Esophagus muscularis mucosa (tissue), 3 donors: Measurements from ENCODE around the gene AGAP1.

Experiments
- POLR2AphosphoS5 ChIP-seq, 2 donors: sonication (generic); formaldehyde crosslinking; IDR thresholded peaks; one replicate each; pipeline ENCODE4 v1.6.1; 2017; ENCODE audit warnings: antibody characterized with exemption in 2 of 2
- TF ChIP-seq, protein P1 (sequence below), 3 experiments: fragments of 200-600 bp in 2 of 3; fragments of 450-650 bp in 1 of 3; sonication (generic) in 2 of 3; IDR thresholded peaks; one replicate each; pipeline ENCODE4 v1.5.1; 2017 to 2019; ENCODE audit warnings: antibody characterized with exemption in 3 of 3, mild to moderate bottlenecking in 2 of 3, moderate library complexity in 1 of 3

- TF ChIP-seq, protein P1, sequence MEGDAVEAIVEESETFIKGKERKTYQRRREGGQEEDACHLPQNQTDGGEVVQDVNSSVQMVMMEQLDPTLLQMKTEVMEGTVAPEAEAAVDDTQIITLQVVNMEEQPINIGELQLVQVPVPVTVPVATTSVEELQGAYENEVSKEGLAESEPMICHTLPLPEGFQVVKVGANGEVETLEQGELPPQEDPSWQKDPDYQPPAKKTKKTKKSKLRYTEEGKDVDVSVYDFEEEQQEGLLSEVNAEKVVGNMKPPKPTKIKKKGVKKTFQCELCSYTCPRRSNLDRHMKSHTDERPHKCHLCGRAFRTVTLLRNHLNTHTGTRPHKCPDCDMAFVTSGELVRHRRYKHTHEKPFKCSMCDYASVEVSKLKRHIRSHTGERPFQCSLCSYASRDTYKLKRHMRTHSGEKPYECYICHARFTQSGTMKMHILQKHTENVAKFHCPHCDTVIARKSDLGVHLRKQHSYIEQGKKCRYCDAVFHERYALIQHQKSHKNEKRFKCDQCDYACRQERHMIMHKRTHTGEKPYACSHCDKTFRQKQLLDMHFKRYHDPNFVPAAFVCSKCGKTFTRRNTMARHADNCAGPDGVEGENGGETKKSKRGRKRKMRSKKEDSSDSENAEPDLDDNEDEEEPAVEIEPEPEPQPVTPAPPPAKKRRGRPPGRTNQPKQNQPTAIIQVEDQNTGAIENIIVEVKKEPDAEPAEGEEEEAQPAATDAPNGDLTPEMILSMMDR (IDR thresholded peaks at IDR 0.05) = no peak
- TF ChIP-seq POLR2AphosphoS5 (IDR thresholded peaks at IDR 0.05) = no peak
These were observed 678.6 kb downstream of the AGAP1 start for GRCh38 chr2:236172255-236173035.
